GM10248 (cell line): ENCODE results near the gene SLC25A22.
A peak's percentile ranks its signal among the peaks of the same experiment; 100 is the strongest.

Experiments
- CTCF ChIA-PET: fragments of 300-600 bp; sonication (Branson Sonifier 250); formaldehyde crosslinking; extraction: SDS; loops from one replicate; lab custom pipeline; 2021; ENCODE audit warnings: antibody characterized with exemption; lab: Yijun Ruan, JAX
- POLR2A ChIA-PET: fragments of 350-650 bp; sonication (Branson Sonifier 250); formaldehyde crosslinking; extraction: SDS; loops from one replicate; lab custom pipeline; 2020; ENCODE audit warnings: antibody characterized with exemption; lab: Yijun Ruan, JAX
- DNase-seq: peaks from one replicate; pipeline ENCODE4 v3.0.0; 2012; ENCODE audit errors: extremely low spot score
- CTCF ChIP-seq: IDR thresholded peaks from 2 replicates; pipeline ENCODE4 v1.5.1; 2012; ENCODE audit warnings: mild to moderate bottlenecking, low read depth; ENCODE audit errors: extremely low read depth, missing control alignments, control extremely low read depth

SLC25A22 gene

GRCh38 chr11:765025-765801 is 32.9 kb downstream of the SLC25A22 start:
- CTCF ChIA-PET = interaction anchor here (0.7 to 2.7 kb wide), 9 partner anchors 9 to 246 kb away, joined by 3 to 11 read pairs (median 3); partner anchors contain the start of gene GATD1
- peak; percentile 77 for TF ChIP-seq CTCF
- peak; percentile 70 for DNase-seq
- POLR2A ChIA-PET = no interaction called here

GRCh38 chr11:764322-765024 is 33.6 kb downstream of the SLC25A22 start:
- no peak for DNase-seq
- no peak for TF ChIP-seq CTCF
- POLR2A ChIA-PET = no interaction called here
- CTCF ChIA-PET = interaction anchor here (1.1 to 2.7 kb wide), 8 partner anchors 11 to 208 kb away, joined by 3 to 11 read pairs (median 4); partner anchors contain the start of genes GATD1 and TALDO1

GRCh38 chr11:763549-764321 is 34.3 kb downstream of the SLC25A22 start:
- ChIA-PET POLR2A (no interaction called here), CTCF (interaction anchor here (1.1 to 1.6 kb wide), 7 partner anchors 12 to 208 kb away, joined by 3 to 7 read pairs (median 4); partner anchors contain the start of gene TALDO1)
- no peak for DNase-seq
- no peak for TF ChIP-seq CTCF

GRCh38 chr11:763073-763463 is 35.0 kb downstream of the SLC25A22 start:
- no peak for TF ChIP-seq CTCF
- ChIA-PET POLR2A (no interaction called here), CTCF (interaction anchor here (1.1 to 1.6 kb wide), 6 partner anchors 12 to 208 kb away, joined by 3 to 7 read pairs (median 4); partner anchors contain the start of gene TALDO1)

GRCh38 chr11:762421-763072 is 35.5 kb downstream of the SLC25A22 start:
- DNase-seq = no peak
- peak; percentile 21 for TF ChIP-seq CTCF
- POLR2A ChIA-PET = no interaction called here
- CTCF ChIA-PET = interaction anchor here (1.1 to 1.3 kb wide), 3 partner anchors 11 to 208 kb away, joined by 3 to 5 read pairs (median 3); no protein-coding TSS in a partner anchor

More at GRCh38 chr11:763073-763463, 35.0 kb downstream of the SLC25A22 start:
- no peak for DNase-seq
